Measurements from ENCODE around the gene SETD7.

Gene SETD7

DNA sequence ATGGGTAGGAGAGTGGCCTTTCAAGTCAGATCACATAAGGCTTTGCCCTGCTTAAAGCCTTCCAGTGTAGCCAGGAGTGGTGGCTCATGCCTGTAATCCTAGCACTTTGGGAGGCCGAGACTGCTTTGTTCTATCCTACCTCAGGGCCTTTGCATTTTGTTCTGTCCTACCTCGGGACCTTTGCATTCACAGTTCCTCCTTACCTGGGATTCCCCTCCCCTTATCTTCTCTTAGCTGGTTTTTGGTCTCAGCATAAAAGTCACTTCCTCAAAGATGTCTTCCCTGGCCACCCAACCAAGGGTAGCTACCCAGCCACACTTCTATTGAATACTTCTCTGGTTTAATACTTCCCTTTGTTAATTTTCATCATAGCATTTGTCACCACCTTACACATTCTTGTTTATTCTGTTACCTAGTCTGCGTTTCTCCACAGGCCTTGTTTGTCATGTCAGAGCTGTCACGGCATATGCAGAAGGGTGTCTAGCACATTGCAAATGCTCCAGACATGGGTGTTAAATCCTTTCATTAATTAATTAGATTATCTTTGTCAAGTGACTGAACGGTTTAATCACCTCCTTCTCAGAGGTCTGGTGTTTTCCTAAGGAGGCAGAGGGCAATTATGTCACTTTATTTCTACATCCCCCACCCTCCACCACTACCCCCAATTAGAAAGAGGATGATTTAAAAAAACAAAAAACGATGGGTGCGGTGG, 11.3 kb upstream of the SETD7 start:
- no peak overlapping the region for H2AFZ ChIP-seq (ENCODE audit: low read length)
- H3K79me2 ChIP-seq (ENCODE audit: low read length) = no peaks in the 10 kb centered on the region
- no peaks in the 10 kb centered on the region for H3K36me3 ChIP-seq (replicated peaks; ENCODE audit: insufficient read depth, low read length)
- no peaks in the 10 kb centered on the region for H3K4me1 ChIP-seq (ENCODE audit: low read length)
- no peaks in the 10 kb centered on the region for H4K20me1 ChIP-seq (ENCODE audit: insufficient read depth, low read length)
- no peaks in the 10 kb centered on the region for H3K9me3 ChIP-seq (replicated peaks; ENCODE audit: insufficient read depth, low read length)
- TF ChIP-seq EZH2 (optimal IDR thresholded peaks at IDR 0.05; ENCODE audit: low read depth, low read length) = no peak
- TF ChIP-seq, protein P1, sequence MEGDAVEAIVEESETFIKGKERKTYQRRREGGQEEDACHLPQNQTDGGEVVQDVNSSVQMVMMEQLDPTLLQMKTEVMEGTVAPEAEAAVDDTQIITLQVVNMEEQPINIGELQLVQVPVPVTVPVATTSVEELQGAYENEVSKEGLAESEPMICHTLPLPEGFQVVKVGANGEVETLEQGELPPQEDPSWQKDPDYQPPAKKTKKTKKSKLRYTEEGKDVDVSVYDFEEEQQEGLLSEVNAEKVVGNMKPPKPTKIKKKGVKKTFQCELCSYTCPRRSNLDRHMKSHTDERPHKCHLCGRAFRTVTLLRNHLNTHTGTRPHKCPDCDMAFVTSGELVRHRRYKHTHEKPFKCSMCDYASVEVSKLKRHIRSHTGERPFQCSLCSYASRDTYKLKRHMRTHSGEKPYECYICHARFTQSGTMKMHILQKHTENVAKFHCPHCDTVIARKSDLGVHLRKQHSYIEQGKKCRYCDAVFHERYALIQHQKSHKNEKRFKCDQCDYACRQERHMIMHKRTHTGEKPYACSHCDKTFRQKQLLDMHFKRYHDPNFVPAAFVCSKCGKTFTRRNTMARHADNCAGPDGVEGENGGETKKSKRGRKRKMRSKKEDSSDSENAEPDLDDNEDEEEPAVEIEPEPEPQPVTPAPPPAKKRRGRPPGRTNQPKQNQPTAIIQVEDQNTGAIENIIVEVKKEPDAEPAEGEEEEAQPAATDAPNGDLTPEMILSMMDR (IDR thresholded peaks at IDR 0.05; ENCODE audit: low read length) = no peak
- no peak for TF ChIP-seq EZH2phosphoT487 (IDR thresholded peaks at IDR 0.05; ENCODE audit: low read length)
- H3K9ac ChIP-seq (ENCODE audit: low read length) = no peak overlapping the region
- H3F3A ChIP-seq (ENCODE audit: insufficient read depth, low read length) = no peaks in the 10 kb centered on the region
- no peak for DNase-seq
- H3K27me3 ChIP-seq (replicated peaks; ENCODE audit: insufficient read depth, low read length) = no peaks in the 10 kb centered on the region
- no peak overlapping the region for H3K27ac ChIP-seq (ENCODE audit: low read length)
- no peaks in the 10 kb centered on the region for H3K9me2 ChIP-seq (replicated peaks; ENCODE audit: insufficient read depth, low read length)
- H3K4me3 ChIP-seq (ENCODE audit: low read length) = no peak overlapping the region
- no peak overlapping the region for H3K4me2 ChIP-seq (ENCODE audit: low read depth, low read length)

DNA sequence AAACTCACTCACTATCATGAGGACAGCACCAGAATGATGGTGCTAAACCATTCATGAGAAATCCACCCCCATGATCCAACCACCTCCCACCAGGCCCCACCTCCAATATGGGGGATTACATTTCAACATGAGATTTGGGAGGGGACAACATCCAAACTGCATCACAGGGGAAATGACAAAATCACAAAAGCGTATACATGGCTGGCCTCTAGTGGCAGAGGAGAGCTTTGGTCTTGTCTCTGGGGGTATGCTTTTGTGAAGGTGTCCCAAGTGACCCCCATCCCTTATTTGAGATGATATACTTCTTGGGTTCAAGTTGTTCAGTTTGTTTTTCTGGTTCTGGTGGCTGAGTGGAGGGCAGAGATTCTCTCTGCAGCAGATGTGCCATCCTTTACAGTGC, 8.5 kb upstream of the SETD7 start:
- DNase-seq = no peak
- no peak overlapping the region for H2AFZ ChIP-seq (ENCODE audit: low read length)
- H3K36me3 ChIP-seq (replicated peaks; ENCODE audit: insufficient read depth, low read length) = no peaks in the 10 kb centered on the region
- H3K79me2 ChIP-seq (ENCODE audit: low read length) = no peaks in the 10 kb centered on the region
- peaks cover 6% of the 10 kb centered on the region; the same call in 1 of the 2 replicates for H3K4me1 ChIP-seq (ENCODE audit: low read length)
- no peaks in the 10 kb centered on the region for H3K27me3 ChIP-seq (replicated peaks; ENCODE audit: insufficient read depth, low read length)
- TF ChIP-seq EZH2 (optimal IDR thresholded peaks at IDR 0.05; ENCODE audit: low read depth, low read length) = no peak
- TF ChIP-seq, protein P1 (IDR thresholded peaks at IDR 0.05; ENCODE audit: low read length) = 0 out of 2 replicates have a peak, but pooled peaks have one; percentile 11
- TF ChIP-seq EZH2phosphoT487 (IDR thresholded peaks at IDR 0.05; ENCODE audit: low read length) = no peak
- H3K9me2 ChIP-seq (replicated peaks; ENCODE audit: insufficient read depth, low read length) = no peaks in the 10 kb centered on the region
- no peak overlapping the region for H3K27ac ChIP-seq (ENCODE audit: low read length)
- no peaks in the 10 kb centered on the region for H3K9me3 ChIP-seq (replicated peaks; ENCODE audit: insufficient read depth, low read length)
- no peaks in the 10 kb centered on the region for H4K20me1 ChIP-seq (ENCODE audit: insufficient read depth, low read length)
- H3K9ac ChIP-seq (ENCODE audit: low read length) = no peak overlapping the region
- H3K4me2 ChIP-seq (ENCODE audit: low read depth, low read length) = no peak overlapping the region
- no peaks in the 10 kb centered on the region for H3F3A ChIP-seq (ENCODE audit: insufficient read depth, low read length)
- no peak overlapping the region for H3K4me3 ChIP-seq (ENCODE audit: low read length)

DNA sequence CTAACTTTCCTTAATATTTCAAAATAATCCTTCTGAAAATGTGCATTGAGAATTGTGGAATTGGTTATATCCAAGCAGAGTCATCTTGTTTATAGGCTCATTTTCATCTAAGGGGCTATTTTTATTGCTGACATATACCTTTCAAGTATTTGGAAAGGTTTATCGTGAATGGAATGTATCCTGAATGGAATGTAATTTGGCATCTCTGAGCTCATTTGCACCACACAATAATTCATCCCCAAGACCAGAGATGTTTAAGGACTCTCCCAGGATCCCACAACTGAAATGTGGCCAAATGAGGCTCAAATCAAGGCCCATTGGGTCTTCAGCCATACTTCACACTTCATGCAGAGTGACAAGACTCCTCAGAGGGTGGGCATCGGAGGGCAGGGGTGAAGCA, 7.5 kb upstream of the SETD7 start:
- H3K4me2 ChIP-seq (ENCODE audit: low read depth, low read length) = no peak overlapping the region
- H3K9ac ChIP-seq (ENCODE audit: low read length) = no peak overlapping the region
- H3K9me3 ChIP-seq (replicated peaks; ENCODE audit: insufficient read depth, low read length) = no peaks in the 10 kb centered on the region
- no peaks in the 10 kb centered on the region for H3K27me3 ChIP-seq (replicated peaks; ENCODE audit: insufficient read depth, low read length)
- no peaks in the 10 kb centered on the region for H3F3A ChIP-seq (ENCODE audit: insufficient read depth, low read length)
- H3K27ac ChIP-seq (ENCODE audit: low read length) = no peak overlapping the region
- H3K36me3 ChIP-seq (replicated peaks; ENCODE audit: insufficient read depth, low read length) = no peaks in the 10 kb centered on the region
- H3K9me2 ChIP-seq (replicated peaks; ENCODE audit: insufficient read depth, low read length) = no peaks in the 10 kb centered on the region
- DNase-seq = no peak
- no peaks in the 10 kb centered on the region for H3K79me2 ChIP-seq (ENCODE audit: low read length)
- no peak overlapping the region for H3K4me3 ChIP-seq (ENCODE audit: low read length)
- peaks cover 6% of the 10 kb centered on the region; the same call in 1 of the 2 replicates for H3K4me1 ChIP-seq (ENCODE audit: low read length)
- no peaks in the 10 kb centered on the region for H4K20me1 ChIP-seq (ENCODE audit: insufficient read depth, low read length)
- TF ChIP-seq EZH2phosphoT487 (IDR thresholded peaks at IDR 0.05; ENCODE audit: low read length) = no peak
- TF ChIP-seq EZH2 (optimal IDR thresholded peaks at IDR 0.05; ENCODE audit: low read depth, low read length) = no peak
- TF ChIP-seq, protein P1 (IDR thresholded peaks at IDR 0.05; ENCODE audit: low read length) = no peak
- no peak overlapping the region for H2AFZ ChIP-seq (ENCODE audit: low read length)

Measured in MM.1S (cell line).